NCI-H748 (cell line): ENCODE measurements around the gene ZNF277.

Source experiments
- DNase-seq: peaks from one replicate; lab custom pipeline; 2025; ENCODE audit not compliant: unreplicated experiment; lab: John Stamatoyannopoulos, UW

ZNF277 gene

DNA sequence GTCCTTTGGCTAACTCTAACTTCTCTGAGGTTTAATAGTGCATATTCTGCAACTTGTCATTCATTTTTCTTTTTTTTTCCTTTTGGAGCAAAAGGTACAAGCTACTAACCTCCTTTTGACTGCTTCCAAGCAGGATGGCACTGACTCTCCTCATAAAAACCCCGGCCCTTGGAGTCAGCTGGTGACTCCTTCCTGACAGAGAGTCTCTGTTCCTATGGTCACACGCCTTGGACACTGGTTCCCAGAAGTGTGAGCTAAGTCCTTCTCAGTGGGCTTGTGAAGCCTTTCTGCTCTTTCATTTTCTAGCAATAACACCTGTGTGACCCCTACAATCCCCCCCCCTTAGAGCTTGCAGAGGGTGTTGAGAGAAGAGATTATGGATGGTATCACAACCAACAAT is 22.0 kb upstream of the ZNF277 start:
- no peak for DNase-seq

DNA sequence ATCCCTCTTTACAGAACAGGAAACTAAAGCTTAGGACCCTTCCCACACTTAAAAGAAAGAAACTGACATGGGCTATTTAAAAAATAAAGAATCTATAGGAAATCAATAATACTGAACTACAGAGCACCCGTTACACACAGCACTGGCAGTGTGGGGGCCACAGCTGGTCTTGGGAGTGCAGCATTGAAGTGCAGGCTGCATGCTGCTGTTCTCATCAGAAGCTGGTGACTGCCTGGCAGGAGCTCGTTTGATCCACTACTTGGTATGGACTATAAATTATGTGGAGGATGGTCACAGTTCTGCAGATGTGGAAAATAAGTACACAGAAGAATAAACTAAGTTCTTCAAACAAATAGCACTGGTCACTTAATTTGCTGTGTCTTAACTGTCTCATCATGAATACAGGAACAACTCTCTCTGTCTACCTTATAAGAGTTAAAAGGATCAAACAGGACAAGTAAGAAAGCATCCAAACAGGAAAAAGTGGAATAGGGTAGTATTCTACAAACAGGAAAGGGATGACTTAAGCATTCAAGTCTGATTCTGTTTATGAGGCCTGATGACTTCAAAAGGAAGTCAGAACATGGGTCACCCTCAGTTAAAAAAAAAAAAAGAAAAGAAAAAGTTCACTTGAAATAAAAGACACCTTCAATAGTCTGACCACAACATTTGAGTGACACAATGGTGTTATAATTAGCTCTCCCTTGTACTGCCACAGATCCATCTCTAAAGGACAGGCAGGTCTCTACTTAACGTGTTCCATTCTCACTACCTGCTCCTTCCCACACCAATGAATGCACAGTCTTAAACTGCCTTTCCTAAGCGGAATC is 21.3 kb upstream of the ZNF277 start:
- DNase-seq, result no peak

DNA sequence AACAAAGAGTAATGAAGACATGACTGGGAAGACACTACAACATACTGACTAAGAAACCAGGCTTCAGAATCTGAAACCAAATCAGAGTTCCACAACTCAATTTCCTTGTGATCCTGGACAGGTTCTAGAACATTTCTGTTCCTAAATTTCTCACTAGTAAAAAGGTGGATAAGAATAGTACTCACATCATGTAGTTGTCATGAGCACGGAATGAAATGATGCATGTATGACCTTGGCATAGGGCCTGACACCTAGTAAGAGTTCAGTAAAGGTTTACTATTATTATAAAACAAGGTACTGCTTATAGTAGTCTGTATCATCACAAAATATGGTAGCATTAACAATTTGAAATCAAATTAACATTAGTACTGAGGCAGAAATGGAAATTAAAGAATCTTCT is 20.2 kb upstream of the ZNF277 start:
- no peak for DNase-seq

DNA sequence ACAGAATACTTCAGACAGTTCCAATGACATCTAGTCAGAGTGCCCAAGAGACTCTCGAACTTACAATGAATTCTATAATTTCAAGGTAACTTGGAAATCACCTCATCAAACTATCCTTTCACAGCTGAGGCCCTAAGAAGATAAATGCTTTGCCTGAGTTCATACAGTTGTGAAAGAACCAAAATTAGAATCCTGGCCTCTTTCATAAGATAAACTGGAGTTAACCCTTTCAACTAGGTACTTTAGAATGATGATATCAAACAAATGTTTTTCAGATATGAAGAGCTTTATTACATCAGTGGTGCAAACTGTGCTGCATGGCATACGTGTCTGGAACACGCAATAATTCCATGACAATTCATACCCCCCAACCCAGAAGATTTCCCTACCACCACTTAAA is 18.2 kb upstream of the ZNF277 start:
- no peak for DNase-seq

DNA sequence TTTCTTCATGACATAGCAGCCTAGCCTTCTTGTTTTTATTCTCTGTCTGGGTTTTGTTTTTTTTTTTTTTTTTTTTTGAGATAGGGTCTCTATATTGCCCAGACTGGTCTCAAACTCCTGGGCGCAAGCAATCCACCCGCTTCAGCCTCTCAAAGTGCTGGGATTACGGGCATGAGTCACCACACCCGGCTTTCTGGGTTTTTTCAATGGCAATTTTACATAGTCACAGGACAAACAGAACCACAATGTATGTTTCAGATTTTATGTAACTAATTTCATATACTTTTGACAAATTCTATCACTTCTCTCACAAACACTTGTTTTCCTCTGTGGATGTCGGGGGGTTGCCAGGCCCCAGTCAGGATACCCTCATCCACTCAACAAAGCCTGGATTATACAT is 16.8 kb upstream of the ZNF277 start:
- no peak for DNase-seq

DNA sequence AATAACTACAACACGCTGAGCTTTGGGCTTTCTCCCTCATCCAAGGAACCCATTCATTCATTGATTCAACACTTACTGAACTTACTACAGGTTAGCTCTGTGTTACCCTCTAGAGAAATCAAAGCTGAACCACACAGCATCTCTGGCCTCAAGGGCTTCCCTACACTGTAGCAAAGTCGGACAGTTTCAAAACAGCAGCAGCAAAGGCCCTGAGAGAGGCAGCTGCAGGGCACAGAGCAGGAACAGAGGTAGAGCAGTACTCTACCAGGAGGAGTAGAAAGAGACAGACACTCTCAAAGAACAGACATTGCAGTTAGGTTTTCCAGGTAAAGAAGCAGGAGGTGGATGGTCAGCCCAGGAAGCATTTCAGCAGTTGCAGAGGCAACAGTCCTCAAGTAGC is 16.4 kb upstream of the ZNF277 start:
- DNase-seq, result no peak

DNA sequence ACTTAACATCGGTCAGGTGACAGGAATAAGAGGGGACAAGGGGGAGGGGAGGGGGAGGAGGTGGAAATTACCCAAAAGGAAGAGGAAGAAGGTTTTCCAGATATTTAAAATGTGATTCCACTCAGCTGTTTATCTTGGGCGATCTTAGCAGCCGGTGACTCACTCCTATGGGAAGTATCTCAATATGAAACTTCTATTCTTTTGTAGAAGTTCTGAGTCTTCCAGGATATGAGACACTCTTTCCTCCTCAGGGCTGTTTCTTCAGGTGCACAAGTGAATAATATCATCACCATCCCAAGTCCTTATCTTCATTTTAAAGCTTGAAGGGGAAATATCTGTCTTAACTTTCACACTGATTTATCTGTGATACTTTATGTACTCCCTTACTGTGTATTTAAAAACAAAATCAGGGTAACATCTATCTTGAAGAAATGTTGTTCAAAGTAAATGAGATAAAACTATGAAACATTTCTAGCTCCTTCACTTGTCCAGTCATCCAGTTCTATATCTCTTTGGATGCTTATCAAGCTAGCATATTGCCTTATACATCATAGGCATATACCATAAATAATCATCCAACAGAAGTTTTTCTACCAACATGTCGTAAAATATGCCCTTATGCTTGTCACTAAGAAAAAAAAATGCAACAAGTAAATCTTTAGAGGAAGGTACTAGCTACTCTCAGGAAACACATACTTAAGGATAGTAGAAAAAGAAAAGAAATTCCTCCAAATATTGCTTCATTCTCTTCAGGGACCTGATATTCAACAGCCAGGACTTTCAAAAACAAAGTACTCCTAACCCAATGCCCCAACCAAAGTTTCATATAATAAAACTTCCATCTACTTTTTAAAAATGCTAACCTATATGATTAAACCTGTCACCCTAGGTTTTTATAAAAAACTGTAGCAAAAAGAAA is 14.0 kb upstream of the ZNF277 start:
- DNase-seq, result no peak

DNA sequence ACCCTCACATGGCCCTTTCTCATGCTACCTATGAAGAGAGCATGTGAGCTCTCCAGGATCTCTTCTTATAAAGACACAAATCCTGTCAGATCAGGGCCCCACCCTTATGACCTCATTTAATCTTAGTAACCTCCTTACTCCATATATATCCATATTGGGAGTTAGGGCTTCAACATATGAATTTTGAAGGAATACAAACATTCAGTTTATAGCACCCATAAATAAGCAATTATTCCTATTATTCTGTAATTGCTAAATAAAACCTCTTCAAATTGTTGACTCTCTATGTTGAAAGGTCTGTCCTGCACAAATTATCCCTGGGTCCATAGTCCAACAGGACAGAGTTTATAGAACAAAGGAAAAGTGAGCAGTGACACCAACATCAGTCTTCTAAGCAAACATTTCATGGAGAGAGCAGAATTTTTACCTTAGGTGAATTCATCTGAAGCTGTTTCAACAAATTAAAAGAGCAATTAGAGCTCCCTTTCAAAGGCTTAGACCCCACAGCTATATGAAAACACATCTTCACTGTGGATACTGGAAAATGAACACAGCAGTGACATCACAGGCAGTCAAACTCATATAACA is 12.5 kb upstream of the ZNF277 start:
- peak; percentile 99 for DNase-seq

DNA sequence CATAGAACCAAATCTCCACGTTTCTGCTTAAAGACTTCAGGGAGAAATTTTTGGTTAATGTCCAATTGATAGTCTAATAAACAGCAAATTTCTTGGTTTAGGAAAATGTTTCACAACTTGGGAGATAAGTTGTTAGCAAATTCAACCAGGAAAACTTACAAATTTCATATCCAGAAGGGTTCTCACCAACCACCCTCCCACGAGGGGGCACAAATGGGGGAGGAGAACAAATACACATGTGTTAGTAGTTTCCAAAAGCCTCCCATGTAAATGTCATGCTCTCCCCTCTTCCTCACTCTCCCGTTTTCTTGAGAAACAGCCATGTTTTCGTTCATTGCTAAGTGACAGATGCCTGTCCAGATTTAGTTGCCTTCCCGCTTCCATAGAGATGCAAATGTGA is 10.8 kb upstream of the ZNF277 start:
- DNase-seq, result no peak

DNA sequence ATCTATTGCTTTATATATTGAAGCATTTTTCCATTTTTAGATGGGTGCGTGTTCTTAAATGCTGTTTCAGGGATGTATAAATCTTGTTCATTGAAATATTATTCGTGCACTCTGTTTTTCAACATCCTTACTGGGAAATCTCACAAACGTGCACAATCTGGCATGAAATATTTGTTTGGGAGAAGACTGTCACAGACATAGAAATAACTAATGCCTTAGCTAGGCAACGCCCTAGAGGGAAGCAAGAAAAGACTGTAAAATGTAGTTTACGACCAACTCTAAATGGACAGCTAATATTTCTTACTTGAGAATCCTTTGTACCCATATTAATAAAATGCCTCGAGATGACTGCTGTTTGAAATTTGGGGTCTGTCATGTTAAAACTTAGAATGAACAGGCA is 9.2 kb upstream of the ZNF277 start:
- DNase-seq, result no peak

DNA sequence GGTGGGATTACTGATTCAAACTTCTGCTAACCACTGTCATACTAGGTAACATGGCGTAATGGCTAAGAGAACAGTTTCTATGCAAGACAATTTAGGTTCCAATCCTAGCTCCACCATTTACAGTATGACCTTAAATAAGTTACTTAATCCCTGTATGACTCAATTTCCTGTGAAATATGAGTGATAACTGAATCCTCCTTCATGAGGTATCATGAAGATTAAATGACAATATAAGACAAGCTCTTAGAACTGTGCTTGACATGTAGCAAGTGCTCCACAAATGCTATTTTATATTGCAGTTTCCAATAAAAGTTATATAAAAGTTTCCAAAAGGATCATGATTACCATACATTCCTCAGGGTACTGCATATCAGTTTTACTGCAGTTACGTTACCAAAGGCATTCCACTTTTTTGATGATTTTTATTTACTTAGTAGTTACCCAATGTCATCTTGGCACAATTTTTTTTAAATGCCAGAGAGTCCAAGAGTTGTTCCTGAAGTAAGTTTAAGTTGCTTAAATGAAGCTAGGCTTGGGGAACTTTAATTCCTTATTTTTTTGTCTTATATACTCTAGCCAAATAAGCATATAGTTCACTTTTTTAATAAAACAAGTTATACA is 7.3 kb upstream of the ZNF277 start:
- no peak for DNase-seq

DNA sequence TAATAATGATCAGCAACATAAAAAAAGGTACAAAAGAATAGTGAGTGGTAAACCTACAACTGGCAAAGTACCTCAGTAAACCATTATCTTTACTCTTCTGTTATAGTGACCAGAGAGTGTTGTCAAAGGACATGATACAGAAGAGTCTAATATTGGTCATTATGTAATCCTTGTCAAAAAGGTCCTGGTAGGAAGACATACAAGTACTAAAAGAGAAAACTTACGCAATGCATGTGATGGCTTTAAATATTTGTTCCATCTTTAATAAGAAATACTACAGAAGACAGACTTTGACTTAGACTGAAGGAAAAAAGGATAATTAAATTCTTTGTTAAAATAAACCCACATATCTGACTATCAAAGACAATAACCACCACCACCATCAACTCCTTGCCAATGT is 6.8 kb upstream of the ZNF277 start:
- no peak for DNase-seq

DNA sequence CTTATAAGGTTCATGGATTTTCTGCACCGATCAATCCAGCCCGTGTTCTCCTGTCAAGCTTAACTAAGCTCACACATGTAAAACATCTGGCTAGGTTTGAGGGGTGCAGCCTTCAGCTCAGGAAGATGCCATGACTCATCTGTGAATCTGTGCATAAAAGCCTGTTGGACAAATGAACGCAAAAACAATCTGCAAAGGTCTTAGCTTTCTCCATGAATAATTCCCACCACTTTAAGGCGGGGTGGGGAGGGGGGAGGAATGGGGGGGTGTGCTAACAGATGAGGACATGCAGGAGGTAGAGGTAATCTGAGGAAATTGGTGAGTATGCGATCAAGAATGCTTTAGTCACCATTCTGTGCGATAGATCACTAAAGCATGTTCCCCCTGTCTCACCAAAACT is 5.1 kb upstream of the ZNF277 start:
- DNase-seq, result no peak

DNA sequence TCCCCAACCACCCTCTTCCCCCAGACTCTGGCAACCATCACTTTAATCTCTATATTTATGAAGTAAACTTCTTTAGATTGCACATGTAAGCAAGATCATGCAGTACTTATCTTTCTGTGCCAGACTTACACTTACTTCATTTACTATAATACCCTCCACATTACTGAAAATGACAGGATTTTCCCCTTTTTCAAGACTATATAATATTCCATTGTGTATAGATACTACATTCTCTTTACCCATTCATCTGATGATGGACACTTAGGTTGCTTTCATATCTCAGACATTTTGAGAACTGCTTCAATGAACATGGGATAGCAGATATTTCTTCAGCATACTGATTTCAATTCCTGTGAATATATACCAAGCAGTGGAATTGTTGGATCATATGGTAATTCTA is 4.7 kb upstream of the ZNF277 start:
- no peak for DNase-seq

DNA sequence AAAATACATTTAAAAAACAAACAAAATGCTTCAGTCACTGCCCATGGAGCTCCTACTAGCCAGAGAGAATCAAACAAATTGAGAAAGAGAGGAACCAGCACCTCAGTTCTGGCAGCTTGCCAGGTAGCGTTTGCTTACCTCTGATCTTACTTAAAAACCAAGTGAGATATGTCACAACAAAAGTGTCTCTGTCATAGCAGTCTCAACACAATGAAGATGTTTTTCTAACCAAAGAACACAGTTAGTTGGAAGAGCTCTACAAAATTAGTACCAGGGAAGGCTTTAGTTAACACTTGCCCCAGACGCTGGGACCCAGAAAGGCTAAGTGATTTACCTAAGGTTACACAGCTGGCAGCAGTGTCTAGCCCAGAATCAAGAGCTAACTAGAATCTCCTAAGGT is 3.7 kb upstream of the ZNF277 start:
- peak; percentile 75 for DNase-seq

DNA sequence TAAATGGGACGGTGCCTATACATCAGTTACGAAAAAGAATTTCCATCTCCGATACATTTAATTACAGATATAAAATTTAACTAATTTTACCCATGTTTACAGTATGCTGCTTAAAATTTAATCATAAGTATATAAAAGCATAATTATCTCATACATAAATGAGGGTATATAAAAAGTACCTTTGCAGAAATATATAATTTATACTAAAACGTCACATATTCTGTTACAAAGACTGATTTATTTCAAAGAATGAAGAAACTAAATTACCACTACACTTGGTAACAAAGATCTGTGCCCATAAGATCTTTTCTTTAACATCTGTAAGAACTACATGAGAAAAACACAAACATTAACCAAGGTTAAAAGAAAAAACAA is 3.1 kb upstream of the ZNF277 start:
- no peak for DNase-seq

DNA sequence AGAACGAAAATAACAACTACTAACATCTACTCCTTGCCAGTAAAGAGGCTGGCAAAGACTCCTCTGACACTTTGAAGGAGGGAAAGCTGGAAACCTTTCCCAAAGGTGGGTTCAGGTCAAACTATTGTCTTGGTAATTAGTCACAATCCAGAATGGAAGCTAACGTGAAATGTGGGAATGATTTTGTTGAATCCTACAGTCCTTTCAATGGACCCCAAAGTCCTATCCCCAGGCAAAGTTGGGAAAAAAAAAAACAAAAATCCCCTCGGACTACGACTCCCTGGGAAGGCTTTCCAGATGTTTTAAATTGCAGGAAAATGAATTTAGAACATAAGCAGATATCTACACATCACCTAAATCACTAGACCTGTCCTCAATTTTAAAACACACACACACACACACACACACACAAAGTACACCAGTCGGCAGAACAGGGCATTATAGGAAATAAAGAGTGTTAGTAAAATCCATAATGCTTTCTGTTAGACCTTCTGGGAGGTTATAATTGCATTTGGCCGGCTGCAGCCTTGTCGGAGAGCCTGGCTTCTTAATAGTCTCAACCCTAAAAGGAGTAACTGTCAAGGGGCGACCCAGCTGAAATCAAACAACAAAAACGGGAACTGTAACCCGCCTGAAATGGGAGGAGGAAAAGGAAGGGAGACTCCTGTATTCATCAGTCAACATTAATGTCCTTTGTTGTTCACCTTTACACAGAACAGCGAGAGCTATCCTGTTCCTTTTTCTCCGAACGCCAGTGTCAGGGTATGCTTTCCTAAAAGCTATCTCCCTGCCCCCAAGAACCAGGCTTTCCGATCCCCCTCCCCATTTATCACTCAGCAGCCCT is 1.8 kb upstream of the ZNF277 start:
- peak; percentile 59 for DNase-seq

DNA sequence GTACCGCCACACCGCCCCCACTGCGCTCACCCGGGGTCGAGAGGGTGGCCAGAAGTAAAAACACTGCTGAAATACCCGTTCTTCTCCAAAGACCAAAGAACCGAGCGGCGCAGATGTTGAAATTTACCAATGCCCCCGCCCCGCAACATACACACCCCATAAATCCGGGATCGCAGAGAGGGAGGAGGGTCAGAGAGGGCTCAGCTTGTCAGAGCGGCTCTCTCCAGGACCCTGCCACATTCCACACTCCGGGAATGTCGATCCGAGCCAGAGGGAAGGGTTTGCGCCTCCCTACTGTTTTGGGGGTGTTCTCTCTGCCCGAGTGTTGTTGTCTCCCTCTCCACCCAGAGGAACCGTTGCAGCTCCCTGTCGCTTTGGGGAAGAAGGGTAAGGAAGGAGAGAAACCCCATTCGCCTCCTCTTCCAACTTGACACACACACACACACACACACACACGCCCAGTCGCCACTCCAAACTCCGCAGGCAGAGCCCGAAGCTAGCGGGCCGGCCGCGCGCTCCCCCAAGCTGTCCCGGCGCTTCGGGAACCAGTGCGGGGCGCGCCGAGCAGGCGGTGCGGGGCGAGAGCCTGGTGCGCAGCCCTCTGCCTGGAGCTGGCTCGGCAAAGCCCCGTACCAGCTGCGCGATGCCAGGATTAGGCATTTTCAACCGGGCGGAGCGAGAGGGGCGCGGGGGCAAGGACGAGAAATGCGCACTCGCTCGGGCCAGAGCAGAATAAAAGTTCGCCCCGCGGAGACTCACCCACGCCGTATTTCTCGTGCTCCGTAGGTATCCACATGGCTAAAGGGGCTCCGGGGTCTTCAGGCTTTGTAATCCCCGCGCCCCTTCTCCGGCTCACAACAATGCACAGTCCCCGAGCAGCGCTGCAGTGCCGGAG is 905 bp upstream of the ZNF277 start:
- peak; percentile 80 for DNase-seq

DNA sequence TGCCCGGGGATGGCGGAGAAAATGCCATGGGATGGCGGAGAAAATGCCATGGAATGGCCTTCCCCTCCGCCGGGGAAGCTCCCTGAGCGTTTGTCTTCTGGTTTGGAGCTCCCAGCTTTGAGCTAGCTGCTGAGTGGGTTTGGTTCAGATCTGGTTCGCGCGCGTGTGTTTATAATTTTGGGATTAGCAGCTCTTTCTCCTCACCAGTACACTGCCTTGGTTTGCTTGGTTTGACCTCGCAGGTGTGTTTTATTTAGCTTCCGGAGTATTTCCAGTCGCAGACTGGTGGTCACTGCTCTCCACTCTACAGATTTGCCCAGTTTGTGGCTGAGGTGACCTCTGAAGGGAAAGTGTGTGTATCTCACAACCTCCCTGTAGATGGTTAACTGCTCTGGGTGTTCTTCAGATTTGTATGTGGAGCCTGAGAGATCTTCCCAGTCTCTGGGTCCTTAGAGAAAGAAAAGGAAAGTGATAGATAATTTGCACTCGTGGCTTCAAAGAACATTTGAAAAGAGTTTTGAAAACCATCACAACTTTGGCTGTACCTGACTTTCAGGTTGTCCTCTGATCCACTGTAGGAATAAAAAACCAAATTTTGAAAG is 597 bp downstream of the ZNF277 start:
- DNase-seq, result peak; percentile 67
